GM12865 (cell line): Measurements from ENCODE around the gene RCN2.

ENCODE experiments used
- DNase-seq: peaks from one replicate; pipeline ENCODE4 v3.0.0; 2010; ENCODE audit warnings: low read depth
- H3K4me3 ChIP-seq: 2 replicates; pipeline ENCODE4 v1.5.1; 2011; ENCODE audit warnings: mild to moderate bottlenecking, low read depth, low read length, control low read depth
- TF ChIP-seq, protein P1 (sequence below): IDR thresholded peaks from 2 replicates; pipeline ENCODE4 v1.5.1; 2011; ENCODE audit warnings: low read length, control low read depth, low read depth, inconsistent platforms; ENCODE audit not compliant: insufficient read depth; ENCODE audit errors: missing control alignments

Gene RCN2

DNA sequence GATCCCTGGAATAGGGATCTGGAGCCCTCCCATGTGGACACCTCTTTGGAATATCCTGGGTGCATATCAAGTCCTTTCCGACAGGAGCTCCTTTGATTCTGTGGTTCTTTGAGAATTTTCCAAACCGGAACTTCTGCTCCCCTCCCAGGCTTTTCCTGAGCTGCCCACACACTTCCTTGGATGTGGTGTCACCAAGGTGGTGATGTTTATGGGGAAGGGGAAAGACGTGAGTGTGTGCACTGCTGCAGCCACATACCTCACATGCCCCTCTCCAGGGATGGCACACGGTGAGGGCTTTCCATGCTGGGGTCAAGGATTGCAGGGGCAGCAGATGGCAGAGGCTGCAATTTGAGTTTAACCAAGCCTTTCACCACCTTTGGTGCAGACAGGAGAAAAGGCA is 35.5 kb downstream of the RCN2 start:
- H3K4me3 ChIP-seq: no peak overlapping the region
- TF ChIP-seq, protein P1, sequence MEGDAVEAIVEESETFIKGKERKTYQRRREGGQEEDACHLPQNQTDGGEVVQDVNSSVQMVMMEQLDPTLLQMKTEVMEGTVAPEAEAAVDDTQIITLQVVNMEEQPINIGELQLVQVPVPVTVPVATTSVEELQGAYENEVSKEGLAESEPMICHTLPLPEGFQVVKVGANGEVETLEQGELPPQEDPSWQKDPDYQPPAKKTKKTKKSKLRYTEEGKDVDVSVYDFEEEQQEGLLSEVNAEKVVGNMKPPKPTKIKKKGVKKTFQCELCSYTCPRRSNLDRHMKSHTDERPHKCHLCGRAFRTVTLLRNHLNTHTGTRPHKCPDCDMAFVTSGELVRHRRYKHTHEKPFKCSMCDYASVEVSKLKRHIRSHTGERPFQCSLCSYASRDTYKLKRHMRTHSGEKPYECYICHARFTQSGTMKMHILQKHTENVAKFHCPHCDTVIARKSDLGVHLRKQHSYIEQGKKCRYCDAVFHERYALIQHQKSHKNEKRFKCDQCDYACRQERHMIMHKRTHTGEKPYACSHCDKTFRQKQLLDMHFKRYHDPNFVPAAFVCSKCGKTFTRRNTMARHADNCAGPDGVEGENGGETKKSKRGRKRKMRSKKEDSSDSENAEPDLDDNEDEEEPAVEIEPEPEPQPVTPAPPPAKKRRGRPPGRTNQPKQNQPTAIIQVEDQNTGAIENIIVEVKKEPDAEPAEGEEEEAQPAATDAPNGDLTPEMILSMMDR: no peak

DNA sequence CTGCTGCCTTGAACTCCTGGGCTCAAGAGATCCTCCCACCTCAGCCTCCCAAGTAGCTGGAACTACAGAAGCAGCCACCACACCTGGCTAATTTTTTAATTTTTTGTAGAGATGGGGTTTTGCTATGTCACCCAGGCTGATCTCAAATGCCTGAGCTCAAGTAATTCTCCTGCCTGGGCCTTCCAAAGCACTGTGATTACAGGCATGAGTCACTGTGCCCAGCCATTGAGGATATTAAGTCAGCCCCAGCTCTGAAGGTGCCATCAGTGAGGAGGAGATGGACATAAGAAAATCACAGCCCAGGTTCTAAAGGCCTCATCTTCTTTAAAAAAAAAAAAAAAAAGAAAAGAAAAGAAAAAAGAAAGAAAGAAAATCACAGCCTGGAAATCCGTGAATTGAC is 36.8 kb downstream of the RCN2 start:
- H3K4me3 ChIP-seq: no peak overlapping the region
- no peak for DNase-seq
- TF ChIP-seq, protein P1: no peak

More for the DNA sequence above, 35.5 kb downstream of the RCN2 start:
- no peak for DNase-seq

DNA sequence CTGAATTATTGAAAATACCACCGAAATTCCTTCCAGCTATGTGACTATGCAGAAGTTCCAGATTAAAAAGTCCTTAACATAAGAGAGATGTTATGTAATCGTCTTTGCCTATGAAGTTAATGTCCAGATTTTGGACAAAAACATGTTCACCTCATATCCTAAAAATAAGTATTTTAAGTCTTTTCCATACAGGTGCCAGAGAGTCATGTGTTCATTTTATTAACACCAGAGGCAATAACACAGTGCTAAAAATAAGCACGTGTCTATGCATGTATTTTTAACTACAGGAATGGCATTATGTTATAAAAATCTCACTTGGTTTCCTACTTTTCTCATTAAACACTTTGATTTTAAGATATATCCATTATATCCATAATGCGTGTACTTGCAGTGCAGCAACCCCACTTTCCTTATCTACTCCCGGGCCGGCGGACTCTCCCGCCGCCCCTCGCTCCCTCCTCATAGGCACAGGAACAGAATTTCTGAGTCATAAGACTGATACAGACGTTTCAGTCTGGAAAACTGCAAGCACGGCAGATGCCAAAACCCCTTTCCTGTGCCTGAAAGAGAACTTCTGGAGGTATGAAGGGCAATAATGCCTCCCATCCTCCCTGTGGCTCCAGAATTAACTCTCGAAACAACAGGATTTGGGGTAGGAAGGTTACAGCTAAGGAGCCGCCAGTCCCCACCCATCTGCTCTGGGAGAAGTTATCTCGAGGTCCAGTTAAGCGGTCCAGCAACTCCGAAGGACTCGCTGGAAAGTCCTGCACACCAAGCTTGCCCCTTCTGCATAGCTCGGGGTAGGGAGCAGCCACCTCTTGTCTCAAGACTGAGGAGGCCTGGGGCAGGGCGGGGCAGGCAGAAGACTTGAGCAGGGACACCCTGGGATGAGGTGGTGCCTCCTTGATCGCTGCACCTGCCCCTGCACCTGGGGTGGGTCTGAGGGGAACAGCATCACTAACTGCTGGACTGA is 41.1 kb downstream of the RCN2 start:
- TF ChIP-seq, protein P1: no peak
- H3K4me3 ChIP-seq: no peak overlapping the region
- no peak for DNase-seq

DNA sequence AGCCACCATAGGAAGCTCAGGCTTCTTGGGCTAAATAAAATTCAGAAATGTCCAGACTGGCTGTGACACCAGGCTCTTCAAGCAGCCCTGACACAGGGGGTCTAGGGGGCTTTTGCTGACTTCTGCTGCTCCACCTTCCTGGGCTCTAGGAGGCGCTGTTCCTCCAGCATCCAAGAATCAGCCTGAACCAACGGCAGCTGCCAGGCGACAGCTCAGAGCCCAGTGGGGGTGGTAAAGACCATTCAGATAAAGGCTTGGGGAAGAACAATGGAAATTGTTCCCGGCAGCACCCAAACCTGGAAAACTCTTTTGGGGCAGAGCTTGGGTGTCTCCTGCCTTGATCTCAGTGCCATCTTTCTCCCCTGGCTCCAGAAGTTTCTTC is 41.8 kb downstream of the RCN2 start:
- DNase-seq: peak; percentile 75
- no peak overlapping the region for H3K4me3 ChIP-seq
- TF ChIP-seq, protein P1: peak; percentile 79

DNA sequence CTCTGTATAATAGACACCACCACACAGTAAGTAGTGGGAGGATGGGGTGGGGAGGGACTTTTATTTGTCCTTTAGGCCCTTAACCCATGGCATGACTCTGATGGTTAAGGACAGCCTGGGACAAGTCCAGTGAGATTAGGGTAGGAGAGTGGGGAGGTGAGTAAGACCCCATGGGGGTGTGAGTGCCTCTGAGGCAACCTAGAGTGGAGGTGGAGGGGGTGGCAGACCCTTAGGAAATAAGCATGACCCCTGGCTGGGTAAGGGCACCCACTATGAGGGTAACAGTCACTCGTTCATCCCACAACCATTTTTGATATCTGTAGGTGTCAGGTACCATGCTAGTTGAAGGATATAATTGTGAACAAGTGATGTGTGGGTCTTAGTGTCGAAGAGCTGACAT is 42.4 kb downstream of the RCN2 start:
- H3K4me3 ChIP-seq: no peak overlapping the region
- no peak for DNase-seq
- TF ChIP-seq, protein P1: no peak

DNA sequence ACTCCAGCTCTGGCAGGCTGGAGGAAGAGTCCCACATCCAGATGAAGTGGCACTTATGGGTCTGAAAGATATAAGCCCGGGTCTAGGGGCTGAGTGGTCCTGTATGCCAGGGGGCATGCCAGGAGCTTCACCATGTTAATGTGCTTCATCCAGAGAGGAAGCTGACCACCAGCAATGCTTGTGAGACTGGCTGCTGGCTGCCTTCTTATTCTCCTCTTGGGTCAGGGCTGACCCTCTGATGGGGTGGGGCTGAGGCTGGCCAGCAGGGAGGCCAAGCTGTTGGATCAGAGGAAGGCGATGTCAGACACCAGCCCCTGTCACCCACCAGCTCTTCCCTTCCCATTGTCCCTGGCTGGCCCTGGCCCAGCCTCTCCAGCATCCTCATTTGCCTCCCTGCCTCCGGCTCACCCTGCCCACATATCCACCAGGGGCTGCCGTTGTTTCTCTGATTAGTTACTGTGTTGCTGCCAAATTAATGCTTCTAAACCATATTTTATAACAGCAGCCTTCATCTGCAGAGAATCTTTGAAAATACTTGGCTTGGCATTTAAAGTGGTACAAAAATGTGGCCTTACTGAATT is 43.0 kb downstream of the RCN2 start:
- no peak overlapping the region for H3K4me3 ChIP-seq
- TF ChIP-seq, protein P1: no peak
- DNase-seq: no peak

DNA sequence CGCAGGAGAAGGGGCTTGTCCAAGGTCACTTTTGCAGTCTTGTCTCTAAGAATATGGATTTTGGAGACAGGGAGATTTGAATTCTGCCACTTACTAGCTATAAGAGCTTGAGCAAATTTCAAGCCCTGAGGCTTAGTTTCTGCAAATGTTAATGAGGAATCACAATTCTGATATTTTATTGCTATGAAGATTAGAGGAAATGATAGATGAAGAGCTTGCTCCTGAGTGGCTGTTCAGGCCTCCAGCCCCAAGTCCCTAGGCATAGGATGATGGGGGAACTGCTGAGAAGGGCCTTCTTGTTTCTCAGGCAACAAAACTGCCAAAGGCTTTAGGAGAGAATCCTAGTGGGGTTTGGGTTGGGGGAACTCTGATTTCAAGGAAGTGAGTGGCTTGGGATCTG is 44.6 kb downstream of the RCN2 start:
- H3K4me3 ChIP-seq: no peak overlapping the region
- no peak for DNase-seq
- TF ChIP-seq, protein P1: no peak
